HL-60 (cell line): ENCODE measurements around the gene ZFR2.

Experiments
- DNase-seq, 2 experiments: peaks; one replicate each; pipeline ENCODE4 v3.0.0-alpha.2; 2010 to 2020; ENCODE audit warnings: low read depth in 1 of 2, low spot score in 1 of 2
- H3K27ac ChIP-seq: fragments of 250-450 bp; sonication (Bioruptor Pico); replicated peaks from 2 replicates; pipeline ENCODE4 v1.5.1; 2020; ENCODE audit warnings: mild to moderate bottlenecking, moderate library complexity
- H3K27me3 ChIP-seq: fragments of 250-450 bp; sonication (Bioruptor Pico); 2 replicates; pipeline ENCODE4 v1.5.1; 2021; ENCODE audit warnings: mild to moderate bottlenecking, moderate library complexity; ENCODE audit not compliant: insufficient read depth, poor library complexity, severe bottlenecking
- H3K4me3 ChIP-seq: replicated peaks from 2 replicates; pipeline ENCODE4 v1.5.1; 2011; ENCODE audit warnings: mild to moderate bottlenecking, control low read depth, low read length; ENCODE audit not compliant: insufficient read depth
- GABPA ChIP-seq: IDR thresholded peaks from 2 replicates; pipeline ENCODE4 v1.6.1; 2012; ENCODE audit warnings: low read depth
- POLR2AphosphoS5 ChIP-seq: IDR thresholded peaks from 2 replicates; pipeline ENCODE4 v1.6.1; 2012; ENCODE audit warnings: low read depth
- SPI1 ChIP-seq: IDR thresholded peaks from 2 replicates; pipeline ENCODE4 v1.6.1; 2012; ENCODE audit warnings: low read depth, mild to moderate bottlenecking, borderline replicate concordance
- TF ChIP-seq, protein P1 (sequence below): IDR thresholded peaks from one replicate; pipeline ENCODE4 v1.5.1; 2011; ENCODE audit warnings: low read length, control low read depth, inconsistent platforms; ENCODE audit not compliant: insufficient read depth
- TF ChIP-seq, protein P2 (sequence below): IDR thresholded peaks from 2 replicates; pipeline ENCODE4 v1.6.1; 2012; ENCODE audit warnings: low read depth; ENCODE audit not compliant: insufficient replicate concordance

The ZFR2 gene

GRCh38 chr19:3804429-3804828 lies 64.4 kb downstream of the ZFR2 start:
- Histone ChIP-seq H3K27ac (no peak overlapping the region), H3K4me3 (no peak overlapping the region), H3K27me3 (peaks cover 27% of the 10 kb centered on the region)
- no peak for TF ChIP-seq SPI1
- TF ChIP-seq, protein P1, sequence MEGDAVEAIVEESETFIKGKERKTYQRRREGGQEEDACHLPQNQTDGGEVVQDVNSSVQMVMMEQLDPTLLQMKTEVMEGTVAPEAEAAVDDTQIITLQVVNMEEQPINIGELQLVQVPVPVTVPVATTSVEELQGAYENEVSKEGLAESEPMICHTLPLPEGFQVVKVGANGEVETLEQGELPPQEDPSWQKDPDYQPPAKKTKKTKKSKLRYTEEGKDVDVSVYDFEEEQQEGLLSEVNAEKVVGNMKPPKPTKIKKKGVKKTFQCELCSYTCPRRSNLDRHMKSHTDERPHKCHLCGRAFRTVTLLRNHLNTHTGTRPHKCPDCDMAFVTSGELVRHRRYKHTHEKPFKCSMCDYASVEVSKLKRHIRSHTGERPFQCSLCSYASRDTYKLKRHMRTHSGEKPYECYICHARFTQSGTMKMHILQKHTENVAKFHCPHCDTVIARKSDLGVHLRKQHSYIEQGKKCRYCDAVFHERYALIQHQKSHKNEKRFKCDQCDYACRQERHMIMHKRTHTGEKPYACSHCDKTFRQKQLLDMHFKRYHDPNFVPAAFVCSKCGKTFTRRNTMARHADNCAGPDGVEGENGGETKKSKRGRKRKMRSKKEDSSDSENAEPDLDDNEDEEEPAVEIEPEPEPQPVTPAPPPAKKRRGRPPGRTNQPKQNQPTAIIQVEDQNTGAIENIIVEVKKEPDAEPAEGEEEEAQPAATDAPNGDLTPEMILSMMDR = no peak
- TF ChIP-seq POLR2AphosphoS5 = no peak
- no peak for TF ChIP-seq GABPA
- TF ChIP-seq, protein P2, sequence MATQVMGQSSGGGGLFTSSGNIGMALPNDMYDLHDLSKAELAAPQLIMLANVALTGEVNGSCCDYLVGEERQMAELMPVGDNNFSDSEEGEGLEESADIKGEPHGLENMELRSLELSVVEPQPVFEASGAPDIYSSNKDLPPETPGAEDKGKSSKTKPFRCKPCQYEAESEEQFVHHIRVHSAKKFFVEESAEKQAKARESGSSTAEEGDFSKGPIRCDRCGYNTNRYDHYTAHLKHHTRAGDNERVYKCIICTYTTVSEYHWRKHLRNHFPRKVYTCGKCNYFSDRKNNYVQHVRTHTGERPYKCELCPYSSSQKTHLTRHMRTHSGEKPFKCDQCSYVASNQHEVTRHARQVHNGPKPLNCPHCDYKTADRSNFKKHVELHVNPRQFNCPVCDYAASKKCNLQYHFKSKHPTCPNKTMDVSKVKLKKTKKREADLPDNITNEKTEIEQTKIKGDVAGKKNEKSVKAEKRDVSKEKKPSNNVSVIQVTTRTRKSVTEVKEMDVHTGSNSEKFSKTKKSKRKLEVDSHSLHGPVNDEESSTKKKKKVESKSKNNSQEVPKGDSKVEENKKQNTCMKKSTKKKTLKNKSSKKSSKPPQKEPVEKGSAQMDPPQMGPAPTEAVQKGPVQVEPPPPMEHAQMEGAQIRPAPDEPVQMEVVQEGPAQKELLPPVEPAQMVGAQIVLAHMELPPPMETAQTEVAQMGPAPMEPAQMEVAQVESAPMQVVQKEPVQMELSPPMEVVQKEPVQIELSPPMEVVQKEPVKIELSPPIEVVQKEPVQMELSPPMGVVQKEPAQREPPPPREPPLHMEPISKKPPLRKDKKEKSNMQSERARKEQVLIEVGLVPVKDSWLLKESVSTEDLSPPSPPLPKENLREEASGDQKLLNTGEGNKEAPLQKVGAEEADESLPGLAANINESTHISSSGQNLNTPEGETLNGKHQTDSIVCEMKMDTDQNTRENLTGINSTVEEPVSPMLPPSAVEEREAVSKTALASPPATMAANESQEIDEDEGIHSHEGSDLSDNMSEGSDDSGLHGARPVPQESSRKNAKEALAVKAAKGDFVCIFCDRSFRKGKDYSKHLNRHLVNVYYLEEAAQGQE = no peak
- no peak for DNase-seq

DNA sequence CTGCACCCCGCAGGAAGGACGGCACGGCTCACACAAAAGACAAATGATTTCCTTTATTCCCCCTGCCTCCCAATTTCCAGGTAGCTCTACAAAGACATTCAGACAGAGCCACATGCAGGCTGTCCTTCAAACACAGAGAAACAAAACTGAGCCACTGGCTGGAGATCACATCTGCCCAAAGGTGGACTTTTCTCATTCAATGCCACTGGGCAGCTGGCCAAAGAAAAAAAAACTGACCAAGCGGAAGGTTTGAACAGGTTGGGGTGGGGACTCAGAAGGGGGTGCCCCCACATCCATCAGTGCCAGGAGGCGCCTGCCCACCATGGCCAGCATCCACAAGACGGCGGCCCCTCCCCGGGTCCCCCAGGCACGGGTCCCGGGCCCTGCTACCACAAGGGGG lies 64.9 kb downstream of the ZFR2 start:
- no peak overlapping the region for H3K4me3 ChIP-seq
- TF ChIP-seq SPI1 (no peak), POLR2AphosphoS5 (no peak), GABPA (no peak)
- TF ChIP-seq, protein P1 = no peak
- TF ChIP-seq, protein P2 = no peak
- no peak for DNase-seq
- H3K27ac ChIP-seq = no peak overlapping the region
- H3K27me3 ChIP-seq = peaks cover 28% of the 10 kb centered on the region

GRCh38 chr19:3803114-3803888 lies 65.5 kb downstream of the ZFR2 start:
- DNase-seq = no peak
- H3K4me3 ChIP-seq = no peak overlapping the region
- peaks cover 28% of the 10 kb centered on the region for H3K27me3 ChIP-seq
- TF ChIP-seq POLR2AphosphoS5 (no peak), SPI1 (no peak)
- TF ChIP-seq, protein P1 = no peak
- no peak overlapping the region for H3K27ac ChIP-seq
